Adrenal gland (tissue), 12 donors: ENCODE data around the gene ASB18. TPM values are rescaled to one million over a fixed set of nuclear protein-coding genes. Genes with fewer than 3 reads are reported as not detected.

Experiments
- DNase-seq, 7 donors: peaks; one replicate each; pipeline ENCODE4 v3.0.0-alpha.2; 2019 to 2020
- H3K27ac ChIP-seq, 5 donors: fragments of 200-600 bp; sonication (generic) in 4 of 5; 1 replicate in 3 of 5; 2 replicates in 2 of 5; pipeline versions ENCODE4 v1.5.1 to v1.8.0; 2016 to 2020; ENCODE audit warnings: mild to moderate bottlenecking in 1 of 5
- H3K27me3 ChIP-seq: fragments of 200-600 bp; 2 replicates; pipeline ENCODE4 v1.8.0; 2021
- H3K36me3 ChIP-seq, 2 donors: fragments of 200-600 bp; replicated peaks in 1 of 2; 1 replicate in 1 of 2; 2 replicates in 1 of 2; pipeline versions ENCODE4 v1.5.1 to v1.8.0; 2018 to 2022
- H3K4me1 ChIP-seq, 2 donors: fragments of 200-600 bp; replicated peaks in 1 of 2; 1 replicate in 1 of 2; 2 replicates in 1 of 2; pipeline versions ENCODE4 v1.5.1 to v1.8.0; 2018 to 2021
- H3K4me3 ChIP-seq, 4 donors: fragments of 200-600 bp; sonication (generic) in 3 of 4; one replicate each; pipeline ENCODE4 v1.5.1; 2016 to 2018
- H3K9me3 ChIP-seq, 3 donors: fragments of 200-600 bp; sonication (generic) in 1 of 3; replicated peaks in 1 of 3; 1 replicate in 2 of 3; 2 replicates in 1 of 3; pipeline versions ENCODE4 v1.5.1 to v1.8.0; 2016 to 2021
- CTCF ChIP-seq, 6 experiments: fragments of 450-650 bp in 4 of 6; fragments of 200-600 bp in 2 of 6; sonication (generic) in 1 of 6; IDR thresholded peaks; 1 replicate in 5 of 6; 2 replicates in 1 of 6; pipeline versions ENCODE4 v1.5.1 to v1.8.0; 2016 to 2021; ENCODE audit warnings: antibody characterized with exemption in 6 of 6, mild to moderate bottlenecking in 2 of 6, moderate library complexity in 1 of 6
- POLR2A ChIP-seq, 2 donors: fragments of 450-650 bp; IDR thresholded peaks; one replicate each; pipeline ENCODE4 v1.6.1; 2017; ENCODE audit warnings: antibody characterized with exemption in 2 of 2, mild to moderate bottlenecking in 2 of 2, moderate library complexity in 1 of 2
- WGBS, 4 donors: extraction: QIAGEN DNeasy Blood & Tissue Kit in 2 of 4; methylation state at CpG; one replicate each; pipeline versions ENCODE4 v1.1.5 to v1.1.7; 2013 to 2017; 5-methylcytosine and 5-hydroxymethylcytosine counted together
- intact Hi-C, 2 donors: fragments of 100-400 bp; cut with DNase I; formaldehyde crosslinking; loops; one replicate each; pipeline versions ENCODE4 v1.14.1 to v1.15.0; 2022 to 2023
- polyA plus RNA-seq, 3 donors: library from polyadenylated mRNA; stranded (reverse); fragments of 200-250 nt in 2 of 3; fragments of 350-450 nt in 1 of 3; fragmentation: Illumina TruSeq in 1 of 3; extraction: RNeasy Lipid Tissue Mini Kit (QIAGEN cat#74804) in 1 of 3; gene quantifications; one replicate each; pipeline ENCODE4 v1.2.3, GENCODE V29; 2013 to 2014
- total RNA-seq, 9 donors: library from RNA; depleted of rRNA in 4 of 9; stranded (reverse); fragments of >200 nt in 4 of 9; fragments of 120-200 nt in 1 of 9; fragmentation: NEBNext Ultra II Directional in 1 of 9; extraction: Animal tissue kit (Norgen Biotek cat#: 25700) in 1 of 9; gene quantifications; one replicate each; pipeline versions ENCODE4 v1.1.0 to v1.2.4, GENCODE V29; 2013 to 2023
- donor health status: healthy with polysubstance abuse.
- donor health status: Bipolar disorder and iron deficiency.
- donor health status: DM: yes; HTN: yes; CAD: no.
- donor health status: DM: no; HTN: no; CAD: no.
- donor health status: DM: no; HTN: no; CAD: no.
- donor health status: DM: yes; HTN: yes; CAD: no.

The ASB18 gene
- total and polyA plus RNA-seq, 12 donors = not detected

GRCh38 chr2:236239276-236240065 lies 24.7 kb downstream of the ASB18 start:
- no peaks in the 10 kb centered on the region for H3K36me3 ChIP-seq
- peaks cover 30% of the 10 kb centered on the region for H3K27me3 ChIP-seq
- no peak overlapping the region for H3K4me3 ChIP-seq
- H3K27ac ChIP-seq = no peak overlapping the region
- 61 to 68% (median 62%) methylated on average over 13 to 17 of the region's 17 CpGs for WGBS, 4 donors
- intact Hi-C loops = no loop called here
- TF ChIP-seq POLR2A (IDR thresholded peaks at IDR 0.05) (no peak), CTCF (IDR thresholded peaks at IDR 0.05) (no peak)
- no peak for DNase-seq
- no peaks in the 10 kb centered on the region for H3K4me1 ChIP-seq
- H3K9me3 ChIP-seq = no peaks in the 10 kb centered on the region

- DNase-seq = no peak
- Histone ChIP-seq H3K4me3 (no peak overlapping the region), H3K9me3 (no peaks in the 10 kb centered on the region), H3K4me1 (no peaks in the 10 kb centered on the region), H3K36me3 (no peaks in the 10 kb centered on the region), H3K27me3 (peaks cover 33% of the 10 kb centered on the region), H3K27ac (no peak overlapping the region)
- intact Hi-C loops = no loop called here
- TF ChIP-seq POLR2A (IDR thresholded peaks at IDR 0.05) = no peak
- TF ChIP-seq CTCF (IDR thresholded peaks at IDR 0.05) = no peak
- WGBS, 4 donors = 66 to 83% (median 67%) methylated on average over 5 to 6 of the region's 6 CpGs
Measured at GRCh38 chr2:236238751-236239150, 25.5 kb downstream of the ASB18 start.

DNA sequence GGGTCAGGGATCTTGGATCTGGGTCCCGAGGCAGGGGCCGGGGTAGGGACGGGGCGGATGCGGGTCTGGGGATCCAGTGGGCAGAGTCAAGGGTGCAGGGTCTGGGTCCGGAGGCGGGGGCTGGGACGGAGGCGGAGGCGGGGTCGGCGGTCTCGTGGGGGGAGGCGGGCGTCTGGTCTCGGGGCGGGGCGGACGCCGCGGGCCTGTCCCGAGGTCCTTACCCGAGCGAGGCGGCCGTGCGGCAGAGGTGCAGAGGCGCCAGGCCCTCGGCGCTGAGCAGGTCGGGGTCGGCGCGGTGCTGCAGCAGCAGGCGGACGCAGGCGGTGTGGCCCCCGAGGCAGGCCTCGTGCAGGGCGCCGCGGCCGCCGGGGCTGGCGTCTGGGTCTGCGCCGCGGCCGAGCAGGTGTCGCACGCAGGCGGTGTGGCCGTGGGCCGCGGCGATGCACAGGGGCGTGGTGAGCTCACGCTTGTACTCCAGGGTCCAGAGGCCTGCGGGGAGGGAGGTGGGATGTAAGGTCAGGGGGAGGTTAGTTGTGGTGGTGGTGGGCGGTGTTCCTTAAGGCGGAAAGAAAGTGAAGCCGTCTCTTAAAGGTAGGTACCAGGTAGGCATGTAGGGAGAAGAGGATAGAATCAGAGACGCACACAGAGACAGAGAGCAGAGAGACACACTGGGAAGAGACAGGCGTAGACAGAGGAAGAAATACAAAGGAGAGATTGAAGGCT lies 26.6 kb downstream of the ASB18 start:
- no peak overlapping the region for H3K4me3 ChIP-seq
- DNase-seq = no peak
- peaks cover 33% of the 10 kb centered on the region for H3K27me3 ChIP-seq
- no peak for TF ChIP-seq POLR2A (IDR thresholded peaks at IDR 0.05)
- TF ChIP-seq CTCF (IDR thresholded peaks at IDR 0.05) = no peak
- intact Hi-C loops = no loop called here
- 11 to 36% (median 14%) methylated on average over 11 to 64 of the region's 64 CpGs for WGBS, 4 donors
- H3K9me3 ChIP-seq = no peaks in the 10 kb centered on the region
- no peaks in the 10 kb centered on the region for H3K4me1 ChIP-seq
- H3K36me3 ChIP-seq = no peaks in the 10 kb centered on the region
- no peak overlapping the region for H3K27ac ChIP-seq

- Histone ChIP-seq H3K36me3 (no peaks in the 10 kb centered on the region), H3K27me3 (peaks cover 33% of the 10 kb centered on the region), H3K4me3 (no peak overlapping the region), H3K4me1 (no peaks in the 10 kb centered on the region), H3K27ac (no peak overlapping the region), H3K9me3 (no peaks in the 10 kb centered on the region)
- intact Hi-C loops = no loop called here
- no peak for TF ChIP-seq POLR2A (IDR thresholded peaks at IDR 0.05)
- TF ChIP-seq CTCF (IDR thresholded peaks at IDR 0.05) = no peak
- DNase-seq = no peak
- WGBS, 4 donors = 1 to 2% (median 1%) methylated on average over 15 to 73 of the region's 73 CpGs
Measured at GRCh38 chr2:236236559-236237452, 27.4 kb downstream of the ASB18 start.
